ENCODE results near the gene GAS2L3.

Gene GAS2L3

GRCh38 chr12:100573292-100574186, at the start of gene GAS2L3:
Gene GAS2L3, plus strand, starts transcription at chr12:100573684. Its CDS starts 21,221 bp downstream, at chr12:100594905.
- Histone ChIP-seq H3K36me3 (ENCODE audit: control insufficient read depth, low read depth, low read length) (no peaks in the 10 kb centered on the region), H3K9ac (ENCODE audit: low read length) (peak within 1 kb of the TSS; percentile 62), H3K4me1 (ENCODE audit: control insufficient read depth, low read depth, low read length) (peaks cover 7% of the 10 kb centered on the region), H3K4me3 (ENCODE audit: low read length) (peak within 1 kb of the TSS; percentile 93), H3K27ac (ENCODE audit: low read length) (no peak within 1 kb of the TSS), H3K9me3 (ENCODE audit: control insufficient read depth, low read depth, low read length) (no peaks in the 10 kb centered on the region), H3K27me3 (ENCODE audit: control insufficient read depth, insufficient read depth, low read length) (peaks cover 26% of the 10 kb centered on the region)

- Histone ChIP-seq H3K4me1 (ENCODE audit: control insufficient read depth, low read depth, low read length) (peaks cover 5% of the 10 kb centered on the region), H3K27ac (ENCODE audit: low read length) (no peak overlapping the region), H3K36me3 (ENCODE audit: control insufficient read depth, low read depth, low read length) (no peaks in the 10 kb centered on the region), H3K9me3 (ENCODE audit: control insufficient read depth, low read depth, low read length) (no peaks in the 10 kb centered on the region), H3K9ac (ENCODE audit: low read length) (no peak overlapping the region), H3K4me3 (ENCODE audit: low read length) (no peak overlapping the region), H3K27me3 (ENCODE audit: control insufficient read depth, insufficient read depth, low read length) (no peaks in the 10 kb centered on the region)
Observed at GRCh38 chr12:100528034-100528433, 45.5 kb upstream of the GAS2L3 start.

- no peaks in the 10 kb centered on the region for H3K9me3 ChIP-seq (ENCODE audit: control insufficient read depth, low read depth, low read length)
- H3K4me3 ChIP-seq (ENCODE audit: low read length) = no peak overlapping the region
- H3K4me1 ChIP-seq (ENCODE audit: control insufficient read depth, low read depth, low read length) = peaks cover 5% of the 10 kb centered on the region
- no peaks in the 10 kb centered on the region for H3K36me3 ChIP-seq (ENCODE audit: control insufficient read depth, low read depth, low read length)
- no peak overlapping the region for H3K9ac ChIP-seq (ENCODE audit: low read length)
- no peaks in the 10 kb centered on the region for H3K27me3 ChIP-seq (ENCODE audit: control insufficient read depth, insufficient read depth, low read length)
- H3K27ac ChIP-seq (ENCODE audit: low read length) = no peak overlapping the region
Observed at GRCh38 chr12:100528471-100529127, 44.9 kb upstream of the GAS2L3 start.

- Histone ChIP-seq H3K9ac (ENCODE audit: low read length) (no peak overlapping the region), H3K36me3 (ENCODE audit: control insufficient read depth, low read depth, low read length) (no peaks in the 10 kb centered on the region), H3K4me3 (ENCODE audit: low read length) (no peak overlapping the region), H3K9me3 (ENCODE audit: control insufficient read depth, low read depth, low read length) (no peaks in the 10 kb centered on the region), H3K27ac (ENCODE audit: low read length) (no peak overlapping the region), H3K27me3 (ENCODE audit: control insufficient read depth, insufficient read depth, low read length) (no peaks in the 10 kb centered on the region), H3K4me1 (ENCODE audit: control insufficient read depth, low read depth, low read length) (peaks cover 5% of the 10 kb centered on the region)
Observed at GRCh38 chr12:100529756-100530350, 43.6 kb upstream of the GAS2L3 start.

- no peak overlapping the region for H3K4me3 ChIP-seq (ENCODE audit: low read length)
- H3K27me3 ChIP-seq (ENCODE audit: control insufficient read depth, insufficient read depth, low read length) = no peaks in the 10 kb centered on the region
- H3K9ac ChIP-seq (ENCODE audit: low read length) = no peak overlapping the region
- H3K9me3 ChIP-seq (ENCODE audit: control insufficient read depth, low read depth, low read length) = no peaks in the 10 kb centered on the region
- no peaks in the 10 kb centered on the region for H3K36me3 ChIP-seq (ENCODE audit: control insufficient read depth, low read depth, low read length)
- peaks cover 5% of the 10 kb centered on the region for H3K4me1 ChIP-seq (ENCODE audit: control insufficient read depth, low read depth, low read length)
- H3K27ac ChIP-seq (ENCODE audit: low read length) = no peak overlapping the region
Observed at GRCh38 chr12:100533376-100533775, 40.1 kb upstream of the GAS2L3 start.

- Histone ChIP-seq H3K4me3 (ENCODE audit: low read length) (no peak overlapping the region), H3K27ac (ENCODE audit: low read length) (no peak overlapping the region), H3K4me1 (ENCODE audit: control insufficient read depth, low read depth, low read length) (no peaks in the 10 kb centered on the region), H3K9ac (ENCODE audit: low read length) (no peak overlapping the region), H3K27me3 (ENCODE audit: control insufficient read depth, insufficient read depth, low read length) (no peaks in the 10 kb centered on the region), H3K36me3 (ENCODE audit: control insufficient read depth, low read depth, low read length) (no peaks in the 10 kb centered on the region), H3K9me3 (ENCODE audit: control insufficient read depth, low read depth, low read length) (no peaks in the 10 kb centered on the region)
Observed at GRCh38 chr12:100534625-100535227, 38.8 kb upstream of the GAS2L3 start.

- no peak overlapping the region for H3K9ac ChIP-seq (ENCODE audit: low read length)
- no peaks in the 10 kb centered on the region for H3K27me3 ChIP-seq (ENCODE audit: control insufficient read depth, insufficient read depth, low read length)
- H3K9me3 ChIP-seq (ENCODE audit: control insufficient read depth, low read depth, low read length) = no peaks in the 10 kb centered on the region
- no peaks in the 10 kb centered on the region for H3K36me3 ChIP-seq (ENCODE audit: control insufficient read depth, low read depth, low read length)
- H3K4me1 ChIP-seq (ENCODE audit: control insufficient read depth, low read depth, low read length) = no peaks in the 10 kb centered on the region
- no peak overlapping the region for H3K27ac ChIP-seq (ENCODE audit: low read length)
- H3K4me3 ChIP-seq (ENCODE audit: low read length) = no peak overlapping the region
Observed at GRCh38 chr12:100539202-100539601, 34.3 kb upstream of the GAS2L3 start.

GRCh38 chr12:100544165-100544564, 29.3 kb upstream of the GAS2L3 start:
- H3K4me3 ChIP-seq (ENCODE audit: low read length) = no peak overlapping the region
- no peaks in the 10 kb centered on the region for H3K36me3 ChIP-seq (ENCODE audit: control insufficient read depth, low read depth, low read length)
- H3K4me1 ChIP-seq (ENCODE audit: control insufficient read depth, low read depth, low read length) = no peaks in the 10 kb centered on the region
- H3K27me3 ChIP-seq (ENCODE audit: control insufficient read depth, insufficient read depth, low read length) = no peaks in the 10 kb centered on the region
- no peak overlapping the region for H3K9ac ChIP-seq (ENCODE audit: low read length)
- H3K9me3 ChIP-seq (ENCODE audit: control insufficient read depth, low read depth, low read length) = no peaks in the 10 kb centered on the region
- H3K27ac ChIP-seq (ENCODE audit: low read length) = no peak overlapping the region

- Histone ChIP-seq H3K27ac (ENCODE audit: low read length) (no peak overlapping the region), H3K9ac (ENCODE audit: low read length) (no peak overlapping the region), H3K27me3 (ENCODE audit: control insufficient read depth, insufficient read depth, low read length) (no peaks in the 10 kb centered on the region), H3K4me3 (ENCODE audit: low read length) (no peak overlapping the region), H3K4me1 (ENCODE audit: control insufficient read depth, low read depth, low read length) (no peaks in the 10 kb centered on the region), H3K9me3 (ENCODE audit: control insufficient read depth, low read depth, low read length) (no peaks in the 10 kb centered on the region), H3K36me3 (ENCODE audit: control insufficient read depth, low read depth, low read length) (no peaks in the 10 kb centered on the region)
Observed at GRCh38 chr12:100545092-100545491, 28.4 kb upstream of the GAS2L3 start.

- Histone ChIP-seq H3K36me3 (ENCODE audit: control insufficient read depth, low read depth, low read length) (no peaks in the 10 kb centered on the region), H3K27ac (ENCODE audit: low read length) (no peak overlapping the region), H3K4me3 (ENCODE audit: low read length) (no peak overlapping the region), H3K9ac (ENCODE audit: low read length) (no peak overlapping the region), H3K27me3 (ENCODE audit: control insufficient read depth, insufficient read depth, low read length) (no peaks in the 10 kb centered on the region), H3K9me3 (ENCODE audit: control insufficient read depth, low read depth, low read length) (no peaks in the 10 kb centered on the region), H3K4me1 (ENCODE audit: control insufficient read depth, low read depth, low read length) (peaks cover 4% of the 10 kb centered on the region)
Observed at GRCh38 chr12:100553936-100554335, 19.5 kb upstream of the GAS2L3 start.

GRCh38 chr12:100554608-100555077, 18.8 kb upstream of the GAS2L3 start:
- H3K4me1 ChIP-seq (ENCODE audit: control insufficient read depth, low read depth, low read length) = peaks cover 4% of the 10 kb centered on the region
- no peak overlapping the region for H3K27ac ChIP-seq (ENCODE audit: low read length)
- H3K36me3 ChIP-seq (ENCODE audit: control insufficient read depth, low read depth, low read length) = no peaks in the 10 kb centered on the region
- H3K9me3 ChIP-seq (ENCODE audit: control insufficient read depth, low read depth, low read length) = no peaks in the 10 kb centered on the region
- H3K27me3 ChIP-seq (ENCODE audit: control insufficient read depth, insufficient read depth, low read length) = no peaks in the 10 kb centered on the region
- H3K4me3 ChIP-seq (ENCODE audit: low read length) = no peak overlapping the region
- H3K9ac ChIP-seq (ENCODE audit: low read length) = no peak overlapping the region
